ENCODE measurements around the gene CLDND1. TPM values are rescaled to one million over a fixed set of nuclear protein-coding genes. Genes with fewer than 3 reads are reported as not detected.
A peak's percentile ranks its signal among the peaks of the same experiment; 100 is the strongest.
"Not testable (repeated sequence)": the region's sequence is repeated elsewhere in the genome, so short reads cannot be mapped to it uniquely, and the experiment has no call there.

Gene CLDND1
- total and polyA plus RNA-seq, 10 of the 15 experiments (the other 5 are each of a cell fraction or from before 2014, with no cell fraction given), result 97.8 to 225 (median 152) TPM

- H3K4me1 ChIP-seq (ENCODE audit: control insufficient read depth, insufficient read depth, low read length), result peaks cover 29% of the 10 kb centered on the region
- WGBS (ENCODE audit: insufficient coverage, insufficient replicate concordance, low lambda C conversion rate, missing lambda C conversion rate), result 98% methylated on average over 2 of the region's 2 CpGs
- H3K4me2 ChIP-seq (ENCODE audit: control insufficient read depth, insufficient read depth), result peak overlapping the region; percentile 99
- not testable (repeated sequence) for H3K27me3 ChIP-seq (replicated peaks in 1 of 2; ENCODE audit: control insufficient read depth in 2 of 2, insufficient read depth in 2 of 2, low read length in 1 of 2); DNase-seq (ENCODE audit: low read depth, low spot score); H2AFZ ChIP-seq (ENCODE audit: control insufficient read depth, low read depth, low read length); H4K20me1 ChIP-seq (ENCODE audit: control insufficient read depth, insufficient read depth); H3K9me3 ChIP-seq (replicated peaks; ENCODE audit: control insufficient read depth, insufficient read depth, low read length); FAIRE-seq; BruUV-seq (replicated peaks); ATAC-seq; H3K36me3 ChIP-seq (ENCODE audit: control insufficient read depth in 2 of 2, insufficient read depth in 2 of 2, low read length in 1 of 2)
- in situ Hi-C loops (cut with MboI), result loop anchor here (5.0 kb wide), 1 partner anchor 32 kb away; no protein-coding TSS in a partner anchor
- ChIA-PET CTCF (interaction anchor here (0.9 to 1.2 kb wide), 3 partner anchors 27 to 522 kb away, joined by 3 to 4 read pairs (median 3); no protein-coding TSS in a partner anchor), RAD21 (ENCODE audit: unreplicated experiment) (interaction anchor here (1.0 to 20.2 kb wide), 4 partner anchors 12 to 30 kb away, joined by 5 to 511 read pairs (median 73); partner anchors contain the start of gene GPR15), POLR2A (interaction anchor here (1.0 to 23.2 kb wide), 5 partner anchors 14 to 37 kb away, joined by 3 to 350 read pairs (median 6); partner anchors contain the start of genes CLDND1, CPOX and GPR15), SMC1A (ENCODE audit: uncharacterized antibody, unreplicated experiment) (interaction anchor here (0.8 to 23.6 kb wide), 8 partner anchors 8 to 43 kb away, joined by 3 to 603 read pairs (median 42); partner anchors contain the start of genes CLDND1 and GPR15)
- H3K27ac ChIP-seq (ENCODE audit: control insufficient read depth, insufficient read depth), result peak overlapping the region; percentile 100
- intact Hi-C loops (cut with micrococcal nuclease; ENCODE audit: unreplicated experiment), result loop anchor here (5.0 to 10.0 kb wide), 2 partner anchors 327 to 855 kb away; no protein-coding TSS in a partner anchor
- H3K9ac ChIP-seq (ENCODE audit: control insufficient read depth, insufficient read depth, low read length), result peak overlapping the region; percentile 99
- H3K79me2 ChIP-seq (ENCODE audit: control insufficient read depth, insufficient read depth, low read length), result peaks cover 88% of the 10 kb centered on the region
- peak; percentile 70; the same call in 1 of the 2 replicates for TF ChIP-seq ZNF217 (IDR thresholded peaks at IDR 0.05)
- TF ChIP-seq ZNF687 (IDR thresholded peaks at IDR 0.05), result 0 out of 2 replicates have a peak, but pooled peaks have one; percentile 22
- TF ChIP-seq POLR2AphosphoS5 (IDR thresholded peaks at IDR 0.05; ENCODE audit: low read length), result peak; percentile 59; the same call in 1 of the 2 replicates
- TF ChIP-seq SMARCA5 (IDR thresholded peaks at IDR 0.05), result peak; percentile 70; the same call in 1 of the 2 replicates
- 0 out of 2 replicates have a peak, but pooled peaks have one; percentile 13 for TF ChIP-seq IKZF1 (conservative IDR thresholded peaks at IDR 0.05)
- TF ChIP-seq IKZF2 (IDR thresholded peaks at IDR 0.05), result peak in 1 of 2 experiments; percentile 33; a peak in 1 of 4 replicates
- H3K4me3 ChIP-seq, result peak overlapping the region; percentile 47
These were observed 37.1 kb upstream of the CLDND1 start for GRCh38 chr3:98559769-98560168.
